IPS-NIHi7 (cell line): ENCODE results near the gene ABCA7.

Source experiments
- DNase-seq: peaks from one replicate; pipeline ENCODE4 v3.0.0; 2012; ENCODE audit warnings: mixed read lengths; ENCODE audit errors: extremely low spot score

The ABCA7 gene

DNA sequence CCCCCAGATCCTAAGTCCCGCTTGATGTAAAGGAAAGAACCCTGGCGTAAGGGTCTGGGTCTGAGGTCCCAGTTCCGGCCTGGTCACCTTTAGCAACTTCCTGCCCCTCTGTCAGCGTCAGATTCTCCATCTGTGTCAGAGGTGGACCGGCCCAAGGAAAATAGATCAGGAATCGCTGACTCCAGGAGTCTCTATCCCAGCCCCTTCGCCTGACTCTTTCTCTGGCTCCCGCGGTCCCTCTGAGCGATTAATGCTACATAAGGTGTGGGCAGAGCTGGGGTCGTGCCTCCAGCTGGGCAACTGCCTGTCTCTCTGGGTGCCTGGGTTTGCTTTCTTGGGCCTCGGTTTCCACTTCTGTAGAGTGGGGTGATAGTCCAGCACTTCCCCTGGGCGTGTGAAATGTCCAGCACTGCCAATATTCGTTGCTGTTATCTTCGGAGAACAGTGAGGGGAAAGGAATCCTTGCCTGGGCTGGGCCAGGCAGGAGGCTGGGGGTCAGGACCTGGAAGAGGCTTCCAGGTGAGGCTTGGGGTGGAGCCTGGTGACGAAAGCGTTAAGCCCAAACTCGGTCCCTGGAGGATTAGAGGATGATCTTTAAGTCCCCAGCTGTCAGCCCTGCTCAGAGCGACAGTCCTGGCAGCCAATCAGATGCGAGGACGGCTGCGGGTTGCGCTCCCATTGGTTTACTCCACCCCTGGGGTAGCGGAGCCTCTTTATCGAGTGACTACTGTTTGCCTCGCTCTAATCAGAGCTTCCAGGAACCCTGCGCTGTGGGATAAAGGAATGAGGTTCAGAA is 767 bp downstream of the ABCA7 start:
- DNase-seq = peak; percentile 97

DNA sequence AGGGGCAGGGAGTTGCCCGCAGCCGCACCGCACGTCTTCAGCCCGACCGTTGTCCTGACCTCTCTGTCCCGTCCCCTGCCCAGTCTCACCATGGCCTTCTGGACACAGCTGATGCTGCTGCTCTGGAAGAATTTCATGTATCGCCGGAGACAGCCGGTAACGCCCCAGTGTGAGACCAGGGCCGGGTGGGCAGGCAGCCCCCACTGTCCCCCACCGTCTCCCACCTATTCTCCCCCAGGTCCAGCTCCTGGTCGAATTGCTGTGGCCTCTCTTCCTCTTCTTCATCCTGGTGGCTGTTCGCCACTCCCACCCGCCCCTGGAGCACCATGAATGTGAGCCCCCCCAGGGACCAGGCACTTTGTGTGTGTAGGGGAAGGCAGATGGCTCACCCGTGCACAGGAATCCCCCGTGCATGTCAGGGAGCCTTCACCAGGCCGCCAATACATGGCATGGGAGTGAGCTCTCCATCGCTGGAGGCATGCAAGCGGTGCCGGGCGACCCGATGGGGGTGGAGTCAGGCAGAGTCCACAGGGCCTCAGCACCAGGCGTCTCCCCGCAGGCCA is 1.4 kb downstream of the ABCA7 start:
- DNase-seq = no peak

DNA sequence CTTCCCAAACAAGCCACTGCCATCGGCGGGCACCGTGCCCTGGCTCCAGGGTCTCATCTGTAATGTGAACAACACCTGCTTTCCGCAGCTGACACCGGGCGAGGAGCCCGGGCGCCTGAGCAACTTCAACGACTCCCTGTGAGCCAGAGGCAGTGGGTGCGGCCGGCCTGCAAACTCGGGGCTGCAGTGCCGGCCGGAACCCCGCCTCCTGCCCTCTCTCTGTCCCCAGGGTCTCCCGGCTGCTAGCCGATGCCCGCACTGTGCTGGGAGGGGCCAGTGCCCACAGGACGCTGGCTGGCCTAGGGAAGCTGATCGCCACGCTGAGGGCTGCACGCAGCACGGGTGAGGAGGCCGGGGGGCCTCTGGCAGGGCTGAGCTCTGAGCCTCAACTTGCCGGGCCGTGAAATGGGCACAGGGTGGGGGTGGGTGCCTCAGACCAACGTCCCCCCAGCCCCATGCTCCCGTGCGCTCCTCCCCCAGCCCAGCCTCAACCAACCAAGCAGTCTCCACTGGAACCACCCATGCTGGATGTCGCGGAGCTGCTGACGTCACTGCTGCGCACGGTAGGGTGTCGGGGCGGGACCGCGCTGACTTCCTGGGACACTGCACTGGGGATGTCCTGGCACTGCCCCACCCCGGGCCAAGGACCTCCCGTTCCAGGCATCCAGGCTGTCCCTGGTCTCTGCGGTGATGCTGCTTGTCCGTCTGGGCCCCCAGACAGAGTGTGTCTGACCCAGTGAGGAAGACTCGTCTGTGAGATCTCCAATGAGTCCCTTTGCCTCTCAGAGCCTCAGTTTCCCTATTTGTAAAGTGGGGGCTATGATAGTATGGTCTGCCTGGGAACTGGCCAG is 2.2 kb downstream of the ABCA7 start:
- DNase-seq = no peak

DNA sequence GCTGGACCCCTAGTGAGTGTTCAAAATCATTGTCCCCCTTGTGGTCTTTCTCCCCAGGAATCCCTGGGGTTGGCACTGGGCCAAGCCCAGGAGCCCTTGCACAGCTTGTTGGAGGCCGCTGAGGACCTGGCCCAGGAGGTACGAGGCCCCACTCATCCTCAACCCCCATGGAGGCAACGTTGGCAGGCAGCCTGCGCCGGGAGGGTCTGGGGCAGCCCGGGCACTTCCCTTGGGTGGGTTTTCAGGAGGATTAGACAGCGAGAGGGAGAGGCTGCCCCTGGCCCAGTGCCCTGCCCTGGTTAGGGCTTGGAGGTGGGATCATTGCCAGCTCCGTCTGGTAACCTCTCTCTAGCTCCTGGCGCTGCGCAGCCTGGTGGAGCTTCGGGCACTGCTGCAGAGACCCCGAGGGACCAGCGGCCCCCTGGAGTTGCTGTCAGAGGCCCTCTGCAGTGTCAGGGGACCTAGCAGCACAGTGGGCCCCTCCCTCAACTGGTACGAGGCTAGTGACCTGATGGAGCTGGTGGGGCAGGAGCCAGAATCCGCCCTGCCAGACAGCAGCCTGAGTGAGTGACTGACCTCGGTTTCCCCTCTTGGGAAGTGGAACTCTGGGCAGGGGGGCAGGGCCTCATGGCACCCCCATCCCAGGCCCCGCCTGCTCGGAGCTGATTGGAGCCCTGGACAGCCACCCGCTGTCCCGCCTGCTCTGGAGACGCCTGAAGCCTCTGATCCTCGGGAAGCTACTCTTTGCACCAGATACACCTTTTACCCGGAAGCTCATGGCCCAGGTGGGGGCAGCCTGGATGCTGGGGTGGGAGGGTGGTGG is 3.0 kb downstream of the ABCA7 start:
- no peak for DNase-seq

DNA sequence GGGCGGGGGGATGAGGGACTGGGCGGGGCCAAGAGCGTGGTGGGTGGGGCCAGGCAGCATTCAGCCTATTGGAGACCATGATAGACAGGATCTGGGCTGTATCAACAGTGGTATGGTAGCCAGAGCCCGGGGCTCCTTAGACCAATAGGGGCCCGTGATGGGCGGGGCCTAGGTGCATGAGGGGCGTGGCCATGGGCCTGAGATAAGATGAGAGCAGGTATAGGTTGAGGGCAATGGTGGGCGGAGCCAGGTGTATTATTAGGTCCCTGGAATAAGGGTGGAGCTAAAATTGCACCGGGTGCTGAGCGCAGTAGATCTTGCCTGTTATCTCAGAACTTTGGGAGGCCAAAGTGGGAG is 5.3 kb downstream of the ABCA7 start:
- DNase-seq = peak; percentile 91

DNA sequence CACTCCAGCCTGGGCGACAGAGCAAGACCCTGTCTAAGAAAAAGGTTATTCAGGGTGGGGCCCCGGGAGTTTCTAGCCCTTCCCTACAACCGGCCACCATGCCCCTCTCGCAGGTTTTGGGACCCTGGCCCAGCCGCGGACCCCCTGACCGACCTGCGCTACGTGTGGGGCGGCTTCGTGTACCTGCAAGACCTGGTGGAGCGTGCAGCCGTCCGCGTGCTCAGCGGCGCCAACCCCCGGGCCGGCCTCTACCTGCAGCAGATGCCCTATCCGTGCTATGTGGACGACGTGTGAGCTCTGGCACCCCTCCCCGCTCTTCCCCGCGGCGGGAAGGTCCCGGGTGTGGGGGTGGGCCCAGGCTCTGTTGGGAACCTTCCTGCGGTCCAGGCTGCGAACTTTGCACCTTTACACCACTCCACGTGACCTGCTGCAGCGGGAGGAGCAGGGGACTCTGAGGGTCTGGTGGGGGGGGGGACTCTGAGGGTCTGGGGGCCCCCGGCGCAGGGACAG is 6.3 kb downstream of the ABCA7 start:
- no peak for DNase-seq

DNA sequence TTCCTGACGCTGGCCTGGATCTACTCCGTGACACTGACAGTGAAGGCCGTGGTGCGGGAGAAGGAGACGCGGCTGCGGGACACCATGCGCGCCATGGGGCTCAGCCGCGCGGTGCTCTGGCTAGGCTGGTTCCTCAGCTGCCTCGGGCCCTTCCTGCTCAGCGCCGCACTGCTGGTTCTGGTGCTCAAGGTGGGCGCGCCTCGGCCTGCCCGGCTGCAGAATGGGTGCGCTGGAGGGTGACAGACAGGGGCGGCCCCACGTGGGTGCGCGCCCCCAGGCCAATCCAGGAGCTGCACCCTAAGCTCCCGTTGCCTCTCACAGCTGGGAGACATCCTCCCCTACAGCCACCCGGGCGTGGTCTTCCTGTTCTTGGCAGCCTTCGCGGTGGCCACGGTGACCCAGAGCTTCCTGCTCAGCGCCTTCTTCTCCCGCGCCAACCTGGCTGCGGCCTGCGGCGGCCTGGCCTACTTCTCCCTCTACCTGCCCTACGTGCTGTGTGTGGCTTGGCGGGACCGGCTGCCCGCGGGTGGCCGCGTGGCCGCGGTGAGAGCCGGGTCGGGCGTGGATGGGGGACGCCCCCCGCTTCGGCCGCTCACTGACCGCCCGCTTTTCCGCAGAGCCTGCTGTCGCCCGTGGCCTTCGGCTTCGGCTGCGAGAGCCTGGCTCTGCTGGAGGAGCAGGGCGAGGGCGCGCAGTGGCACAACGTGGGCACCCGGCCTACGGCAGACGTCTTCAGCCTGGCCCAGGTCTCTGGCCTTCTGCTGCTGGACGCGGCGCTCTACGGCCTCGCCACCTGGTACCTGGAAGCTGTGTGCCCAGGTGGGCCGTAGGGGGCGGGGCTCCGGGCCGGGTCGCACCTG is 7.2 kb downstream of the ABCA7 start:
- no peak for DNase-seq

DNA sequence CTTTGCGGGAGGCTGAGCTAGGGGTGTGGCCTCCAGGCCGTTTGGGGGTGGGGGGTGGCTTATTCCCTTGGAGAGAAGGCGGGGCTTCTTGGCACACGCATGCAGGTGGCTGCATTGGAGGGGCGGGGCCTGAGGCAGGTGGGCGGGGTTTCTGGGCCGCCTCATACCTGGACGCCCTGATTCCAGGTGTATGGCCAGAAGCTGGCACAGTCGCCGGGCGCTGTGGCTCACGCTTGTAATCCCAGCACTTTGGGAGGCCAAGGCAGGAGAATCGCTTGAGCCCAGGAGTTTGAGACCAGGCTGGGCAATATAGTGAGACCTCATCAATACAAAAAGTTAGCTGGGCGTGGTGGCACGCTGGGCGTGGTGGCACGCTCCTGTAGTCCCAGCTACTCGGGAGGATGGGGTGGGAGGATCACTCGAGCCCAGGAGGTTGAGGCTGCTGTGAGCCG is 7.8 kb downstream of the ABCA7 start:
- DNase-seq = peak; percentile 70

DNA sequence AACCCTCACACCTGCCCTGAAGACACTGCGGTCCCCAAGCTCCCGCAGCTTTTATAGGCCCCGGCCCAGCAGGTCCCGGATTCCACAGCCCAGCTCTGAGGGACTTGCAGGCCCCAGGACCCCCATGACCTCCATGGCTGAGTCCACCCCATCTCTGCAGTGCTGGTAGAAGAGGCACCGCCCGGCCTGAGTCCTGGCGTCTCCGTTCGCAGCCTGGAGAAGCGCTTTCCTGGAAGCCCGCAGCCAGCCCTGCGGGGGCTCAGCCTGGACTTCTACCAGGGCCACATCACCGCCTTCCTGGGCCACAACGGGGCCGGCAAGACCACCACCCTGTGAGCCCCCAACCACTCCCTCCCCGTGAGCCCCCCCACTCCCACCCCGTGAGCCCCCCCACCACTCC is 9.2 kb downstream of the ABCA7 start:
- no peak for DNase-seq

DNA sequence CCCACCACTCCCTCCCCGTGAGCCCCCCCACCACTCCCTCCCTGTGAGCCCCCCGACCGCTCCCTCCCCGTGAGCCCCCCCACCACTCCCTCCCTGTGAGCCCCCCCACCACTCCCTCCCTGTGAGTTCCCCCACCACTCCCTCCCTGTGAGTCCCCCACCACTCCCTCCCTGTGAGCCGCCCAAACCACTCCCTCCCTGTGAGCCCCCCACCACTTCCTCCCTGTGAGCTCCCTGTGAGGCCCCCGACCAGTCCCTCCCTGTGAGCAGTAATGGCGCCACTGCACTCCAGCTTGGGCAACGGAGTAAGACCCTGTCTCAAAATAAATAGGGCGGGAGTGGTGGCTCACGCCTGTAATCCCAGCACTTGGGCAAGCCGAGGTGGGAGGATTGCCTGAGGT is 9.9 kb downstream of the ABCA7 start:
- no peak for DNase-seq

DNA sequence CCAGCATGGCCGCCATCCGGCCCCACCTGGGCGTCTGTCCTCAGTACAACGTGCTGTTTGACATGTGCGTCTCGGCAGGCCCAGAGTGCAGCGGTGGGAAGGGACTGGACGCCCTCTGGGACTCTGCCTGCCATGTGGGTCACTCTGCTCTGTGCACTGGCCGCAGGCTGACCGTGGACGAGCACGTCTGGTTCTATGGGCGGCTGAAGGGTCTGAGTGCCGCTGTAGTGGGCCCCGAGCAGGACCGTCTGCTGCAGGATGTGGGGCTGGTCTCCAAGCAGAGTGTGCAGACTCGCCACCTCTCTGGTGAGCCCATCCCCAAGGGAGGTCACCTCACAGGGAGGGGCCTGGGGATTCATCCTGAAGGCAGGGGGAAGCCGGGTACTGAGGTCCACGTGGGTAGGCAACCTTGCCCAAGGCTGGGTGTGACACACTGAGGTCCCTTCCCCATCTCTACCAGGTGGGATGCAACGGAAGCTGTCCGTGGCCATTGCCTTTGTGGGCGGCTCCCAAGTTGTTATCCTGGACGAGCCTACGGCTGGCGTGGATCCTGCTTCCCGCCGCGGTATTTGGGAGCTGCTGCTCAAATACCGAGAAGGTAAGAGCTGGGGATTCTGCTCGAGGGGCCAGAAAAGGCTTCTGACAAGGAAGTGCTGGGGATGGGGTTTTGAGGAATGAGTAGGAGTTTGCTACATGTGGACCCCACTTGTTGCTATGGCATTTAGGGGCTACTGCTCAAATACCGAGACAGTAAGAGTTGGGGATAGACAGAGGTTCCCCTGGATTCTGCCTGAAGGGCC is 11.3 kb downstream of the ABCA7 start:
- DNase-seq = no peak

DNA sequence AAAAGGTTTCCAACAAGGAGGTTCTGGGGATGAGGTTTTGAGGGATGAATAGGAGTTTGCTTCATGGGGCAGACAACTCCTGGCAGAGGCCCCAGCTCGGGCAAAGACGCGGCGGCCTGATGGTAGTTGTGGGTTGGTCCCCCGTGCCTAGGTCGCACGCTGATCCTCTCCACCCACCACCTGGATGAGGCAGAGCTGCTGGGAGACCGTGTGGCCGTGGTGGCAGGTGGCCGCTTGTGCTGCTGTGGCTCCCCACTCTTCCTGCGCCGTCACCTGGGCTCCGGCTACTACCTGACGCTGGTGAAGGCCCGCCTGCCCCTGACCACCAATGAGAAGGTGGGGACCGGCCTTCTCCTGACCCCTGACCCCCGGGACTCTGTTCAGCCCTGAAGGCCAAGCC is 11.9 kb downstream of the ABCA7 start:
- DNase-seq = no peak

DNA sequence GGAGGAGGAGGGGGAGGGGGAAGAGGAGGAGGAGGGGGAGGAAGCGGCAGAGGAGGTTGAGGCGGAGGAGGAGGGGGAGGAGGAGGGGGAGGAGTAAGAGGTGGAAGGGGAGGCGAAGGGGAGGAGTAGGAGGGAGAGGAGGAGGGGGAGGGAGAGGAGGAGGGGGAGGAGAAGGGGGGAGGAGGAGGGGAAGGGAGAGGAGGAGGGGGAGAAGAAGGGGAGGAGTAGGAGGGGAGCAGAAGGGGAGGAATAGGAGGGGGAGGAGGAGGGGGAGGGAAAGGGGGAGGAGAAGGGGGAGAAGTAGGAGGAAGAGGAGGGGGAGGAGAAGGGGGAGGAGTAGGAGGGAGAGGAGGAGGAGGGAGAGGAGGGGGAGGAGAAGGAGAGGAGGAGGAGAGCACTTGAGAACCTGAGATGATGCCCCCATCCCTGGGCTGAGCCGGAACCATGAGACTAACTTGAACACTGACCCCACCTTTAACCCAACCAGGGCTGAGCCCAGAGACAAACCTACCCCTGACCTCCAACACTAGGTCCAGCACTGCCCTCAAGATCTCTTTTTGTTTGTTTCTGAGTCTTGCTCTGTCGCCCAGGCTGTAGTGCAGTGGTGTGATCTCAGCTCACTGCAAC is 12.6 kb downstream of the ABCA7 start:
- DNase-seq = no peak

DNA sequence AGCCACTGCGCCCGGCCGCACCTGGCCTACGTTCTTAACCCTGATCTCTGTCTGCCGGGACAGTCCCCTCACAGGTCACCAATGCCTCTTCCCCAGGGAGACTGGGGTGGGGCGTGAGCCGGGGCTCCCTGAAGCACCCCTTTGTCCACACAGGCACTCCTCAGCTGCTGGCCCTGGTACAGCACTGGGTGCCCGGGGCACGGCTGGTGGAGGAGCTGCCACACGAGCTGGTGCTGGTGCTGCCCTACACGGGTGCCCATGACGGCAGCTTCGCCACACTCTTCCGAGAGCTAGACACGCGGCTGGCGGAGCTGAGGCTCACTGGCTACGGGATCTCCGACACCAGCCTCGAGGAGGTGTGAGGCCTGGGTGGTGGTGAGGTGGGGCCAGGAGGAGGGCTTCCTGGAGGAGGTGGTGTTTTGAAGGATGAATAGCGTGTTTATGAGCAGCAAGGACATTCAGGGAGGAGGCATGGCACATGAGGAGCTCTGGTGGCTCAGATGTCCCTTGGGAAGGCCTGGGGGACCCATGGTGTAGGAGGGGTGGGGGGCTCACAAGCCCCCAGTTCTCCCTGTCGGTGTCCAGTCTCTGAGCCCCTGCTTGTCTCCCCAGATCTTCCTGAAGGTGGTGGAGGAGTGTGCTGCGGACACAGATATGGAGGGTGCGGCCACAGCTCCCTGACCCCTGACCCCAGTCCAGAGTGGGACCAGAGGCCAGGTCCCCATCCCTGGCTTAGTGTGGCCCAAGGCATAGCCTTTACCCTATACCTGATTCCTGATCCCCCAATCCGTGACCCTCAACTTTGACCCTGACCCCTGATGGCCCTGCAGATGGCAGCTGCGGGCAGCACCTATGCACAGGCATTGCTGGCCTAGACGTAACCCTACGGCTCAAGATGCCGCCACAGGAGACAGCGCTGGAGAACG is 13.5 kb downstream of the ABCA7 start:
- no peak for DNase-seq

DNA sequence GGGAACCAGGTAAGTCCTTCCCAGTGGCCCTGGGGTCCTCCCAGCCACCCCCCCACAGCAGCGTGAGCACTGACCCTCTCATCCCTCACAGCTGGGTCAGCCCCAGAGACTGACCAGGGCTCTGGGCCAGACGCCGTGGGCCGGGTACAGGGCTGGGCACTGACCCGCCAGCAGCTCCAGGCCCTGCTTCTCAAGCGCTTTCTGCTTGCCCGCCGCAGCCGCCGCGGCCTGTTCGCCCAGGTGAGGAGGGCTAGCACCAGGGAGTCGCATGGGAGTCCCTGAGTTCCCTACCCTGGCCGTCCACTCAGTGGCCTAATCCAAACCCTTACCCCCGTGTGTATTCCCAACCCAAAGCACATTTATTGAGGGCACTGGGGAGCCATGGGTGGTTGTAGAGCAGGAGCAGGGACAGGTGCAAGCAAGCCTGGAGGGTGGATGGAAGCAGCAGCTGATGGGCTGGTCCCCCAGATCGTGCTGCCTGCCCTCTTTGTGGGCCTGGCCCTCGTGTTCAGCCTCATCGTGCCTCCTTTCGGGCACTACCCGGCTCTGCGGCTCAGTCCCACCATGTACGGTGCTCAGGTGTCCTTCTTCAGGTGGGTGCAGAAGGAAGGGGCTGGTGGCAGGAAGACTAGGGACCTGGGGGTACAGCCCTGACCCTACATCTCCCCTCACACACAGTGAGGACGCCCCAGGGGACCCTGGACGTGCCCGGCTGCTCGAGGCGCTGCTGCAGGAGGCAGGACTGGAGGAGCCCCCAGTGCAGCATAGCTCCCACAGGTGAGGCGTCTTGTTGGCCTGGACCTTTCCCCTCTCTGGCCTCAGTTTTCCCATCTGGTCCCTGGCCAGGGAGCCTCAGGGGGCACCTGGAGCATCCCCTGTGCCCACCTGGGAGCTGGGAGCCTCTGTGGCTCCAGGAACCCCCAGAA is 14.5 kb downstream of the ABCA7 start:
- no peak for DNase-seq

DNA sequence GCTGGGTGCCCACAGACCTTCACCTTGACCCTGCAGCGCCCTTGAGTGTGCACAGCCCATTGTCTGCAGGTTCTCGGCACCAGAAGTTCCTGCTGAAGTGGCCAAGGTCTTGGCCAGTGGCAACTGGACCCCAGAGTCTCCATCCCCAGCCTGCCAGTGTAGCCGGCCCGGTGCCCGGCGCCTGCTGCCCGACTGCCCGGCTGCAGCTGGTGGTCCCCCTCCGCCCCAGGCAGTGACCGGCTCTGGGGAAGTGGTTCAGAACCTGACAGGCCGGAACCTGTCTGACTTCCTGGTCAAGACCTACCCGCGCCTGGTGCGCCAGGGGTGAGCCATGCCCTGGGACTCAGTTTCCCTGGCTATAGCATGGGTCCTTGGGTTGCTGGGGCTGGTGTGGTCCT is 15.1 kb downstream of the ABCA7 start:
- no peak for DNase-seq
